GM21447 (cell line): ENCODE data around the gene ITPR2.
"Not testable (repeated sequence)": the region's sequence is repeated elsewhere in the genome, so short reads cannot be mapped to it uniquely, and the experiment has no call there.

Source experiments
- ATAC-seq: cut with Tn5 transposase; IDR thresholded peaks from one replicate; pipeline ENCODE4 v1.9.1; 2021; ENCODE audit not compliant: unreplicated experiment

Gene ITPR2

GRCh38 chr12:26832822-26833742 lies at the start of gene ITPR2:
TSS of gene ITPR2 (minus strand) at chr12:26833194. CDS start at chr12:26832781, 413 bp downstream.
- peak; percentile 77 for ATAC-seq

- no peak for ATAC-seq
These were observed 47.6 kb upstream of the ITPR2 start for GRCh38 chr12:26880625-26881024.

- peak; percentile 59 for ATAC-seq
These were observed 45.7 kb upstream of the ITPR2 start for GRCh38 chr12:26878661-26879119.

- peak; percentile 55 for ATAC-seq
These were observed 41.7 kb upstream of the ITPR2 start for GRCh38 chr12:26874501-26875296.

- no peak for ATAC-seq
These were observed 39.6 kb upstream of the ITPR2 start for GRCh38 chr12:26872625-26873024.

- ATAC-seq = no peak
These were observed 39.0 kb upstream of the ITPR2 start for GRCh38 chr12:26871985-26872384.

GRCh38 chr12:26870491-26871419 lies 37.8 kb upstream of the ITPR2 start:
- no peak for ATAC-seq

- no peak for ATAC-seq
These were observed 37.0 kb upstream of the ITPR2 start for GRCh38 chr12:26869908-26870459.

GRCh38 chr12:26869104-26869494 lies 36.1 kb upstream of the ITPR2 start:
- ATAC-seq = no peak

GRCh38 chr12:26868447-26869103 lies 35.6 kb upstream of the ITPR2 start:
- no peak for ATAC-seq

- ATAC-seq = peak; percentile 79
These were observed 34.1 kb upstream of the ITPR2 start for GRCh38 chr12:26867080-26867479.

- no peak for ATAC-seq
These were observed 30.5 kb upstream of the ITPR2 start for GRCh38 chr12:26863515-26863914.

- ATAC-seq = not testable (repeated sequence)
These were observed 29.8 kb upstream of the ITPR2 start for GRCh38 chr12:26862787-26863186.

GRCh38 chr12:26861690-26862089 lies 28.7 kb upstream of the ITPR2 start:
- no peak for ATAC-seq

- no peak for ATAC-seq
These were observed 24.6 kb upstream of the ITPR2 start for GRCh38 chr12:26857465-26858176.

- no peak for ATAC-seq
These were observed 22.3 kb upstream of the ITPR2 start for GRCh38 chr12:26855337-26855736.

GRCh38 chr12:26854031-26854390 lies 21.0 kb upstream of the ITPR2 start:
- no peak for ATAC-seq

- ATAC-seq = peak; percentile 84
These were observed 20.5 kb upstream of the ITPR2 start for GRCh38 chr12:26853303-26854030.
